Ascending aorta (tissue), 2 donors: ENCODE results near the gene SYK. TPM values are rescaled to one million over a fixed set of nuclear protein-coding genes. Genes with fewer than 3 reads are reported as not detected.
"Not testable (repeated sequence)": the region's sequence is repeated elsewhere in the genome, so short reads cannot be mapped to it uniquely, and the experiment has no call there.

Source experiments
- DNase-seq, 2 donors: peaks; one replicate each; pipeline ENCODE4 v3.0.0-alpha.2; 2019; ENCODE audit warnings: low spot score in 2 of 2
- H3K27ac ChIP-seq, 2 donors: fragments of 200-600 bp; sonication (generic); one replicate each; pipeline ENCODE4 v1.5.1; 2016 to 2017; ENCODE audit warnings: mild to moderate bottlenecking in 1 of 2
- H3K27me3 ChIP-seq: fragments of 200-600 bp; sonication (generic); one replicate; pipeline ENCODE4 v1.5.1; 2017
- H3K36me3 ChIP-seq, 2 donors: fragments of 200-600 bp; sonication (generic); one replicate each; pipeline ENCODE4 v1.5.1; 2016
- H3K4me1 ChIP-seq, 2 donors: fragments of 200-600 bp; sonication (generic); one replicate each; pipeline ENCODE4 v1.5.1; 2016 to 2017; ENCODE audit warnings: mild to moderate bottlenecking in 1 of 2
- H3K4me3 ChIP-seq, 2 donors: fragments of 200-600 bp; sonication (generic); one replicate each; pipeline ENCODE4 v1.5.1; 2016 to 2017; ENCODE audit warnings: mild to moderate bottlenecking in 1 of 2
- H3K9me3 ChIP-seq, 2 donors: fragments of 200-600 bp; sonication (generic); one replicate each; pipeline ENCODE4 v1.5.1; 2016
- intact Hi-C: fragments of 100-400 bp; cut with DNase I; formaldehyde crosslinking; loops from one replicate; pipeline ENCODE4 v1.15.1; 2023
- total RNA-seq: library from RNA; depleted of rRNA; stranded (reverse); fragments of >200 nt; gene quantifications from one replicate; pipeline ENCODE4 v1.1.0, GENCODE V29; 2016
- TF ChIP-seq, protein P1 (sequence below), 3 experiments: fragments of 200-600 bp in 2 of 3; fragments of 450-650 bp in 1 of 3; sonication (generic) in 2 of 3; IDR thresholded peaks; one replicate each; pipeline ENCODE4 v1.5.1; 2016 to 2019; ENCODE audit warnings: antibody characterized with exemption in 3 of 3, mild to moderate bottlenecking in 1 of 3, moderate library complexity in 1 of 3

The SYK gene
- total RNA-seq, 1 donor from 2014 or later = 3.2 TPM

DNA sequence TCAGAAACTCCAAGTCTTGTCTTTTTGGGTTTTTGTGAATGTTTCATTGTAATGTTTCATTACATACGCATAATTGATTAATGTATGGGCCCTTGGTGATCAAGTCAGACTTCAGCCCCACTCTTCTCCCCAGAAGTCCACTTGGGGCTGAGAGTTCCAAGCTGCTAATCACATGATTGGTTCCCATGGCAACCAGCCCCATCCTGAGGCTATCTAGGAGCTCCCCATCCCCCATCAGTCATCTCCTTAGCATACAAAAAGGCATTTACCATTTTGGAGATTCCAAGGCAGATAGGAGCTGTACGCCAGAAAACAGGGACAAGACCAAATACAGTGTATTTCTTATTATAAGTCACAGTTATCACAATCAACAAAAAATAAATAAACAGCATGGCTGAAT lies 22.9 kb upstream of the SYK start:
- H3K27ac ChIP-seq = no peak overlapping the region
- H3K27me3 ChIP-seq = no peaks in the 10 kb centered on the region
- no peak overlapping the region for H3K4me3 ChIP-seq
- no peak for DNase-seq
- H3K36me3 ChIP-seq = no peaks in the 10 kb centered on the region
- intact Hi-C loops = no loop called here
- TF ChIP-seq, protein P1, sequence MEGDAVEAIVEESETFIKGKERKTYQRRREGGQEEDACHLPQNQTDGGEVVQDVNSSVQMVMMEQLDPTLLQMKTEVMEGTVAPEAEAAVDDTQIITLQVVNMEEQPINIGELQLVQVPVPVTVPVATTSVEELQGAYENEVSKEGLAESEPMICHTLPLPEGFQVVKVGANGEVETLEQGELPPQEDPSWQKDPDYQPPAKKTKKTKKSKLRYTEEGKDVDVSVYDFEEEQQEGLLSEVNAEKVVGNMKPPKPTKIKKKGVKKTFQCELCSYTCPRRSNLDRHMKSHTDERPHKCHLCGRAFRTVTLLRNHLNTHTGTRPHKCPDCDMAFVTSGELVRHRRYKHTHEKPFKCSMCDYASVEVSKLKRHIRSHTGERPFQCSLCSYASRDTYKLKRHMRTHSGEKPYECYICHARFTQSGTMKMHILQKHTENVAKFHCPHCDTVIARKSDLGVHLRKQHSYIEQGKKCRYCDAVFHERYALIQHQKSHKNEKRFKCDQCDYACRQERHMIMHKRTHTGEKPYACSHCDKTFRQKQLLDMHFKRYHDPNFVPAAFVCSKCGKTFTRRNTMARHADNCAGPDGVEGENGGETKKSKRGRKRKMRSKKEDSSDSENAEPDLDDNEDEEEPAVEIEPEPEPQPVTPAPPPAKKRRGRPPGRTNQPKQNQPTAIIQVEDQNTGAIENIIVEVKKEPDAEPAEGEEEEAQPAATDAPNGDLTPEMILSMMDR (IDR thresholded peaks at IDR 0.05) = no peak
- H3K9me3 ChIP-seq = no peaks in the 10 kb centered on the region
- H3K4me1 ChIP-seq = no peaks in the 10 kb centered on the region

DNA sequence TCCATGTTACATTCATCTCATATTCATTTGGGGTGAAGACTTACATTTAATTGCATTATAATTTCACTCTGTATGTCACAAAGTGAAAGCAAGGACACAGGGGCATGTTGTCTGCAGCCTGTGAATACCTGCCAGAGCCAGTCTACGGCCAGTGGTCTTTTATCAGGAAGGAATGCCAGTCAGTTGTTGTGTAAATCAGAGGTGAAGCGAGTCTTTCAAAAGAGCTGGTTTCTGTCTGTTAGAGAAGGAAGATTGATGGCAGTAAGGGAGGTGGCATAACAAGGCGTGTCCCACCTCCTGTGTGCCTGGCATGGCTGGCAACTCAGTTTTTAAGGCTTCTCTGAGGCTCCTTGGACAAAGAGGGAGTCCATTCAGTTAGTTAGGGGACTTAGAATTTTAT lies 18.1 kb upstream of the SYK start:
- no peaks in the 10 kb centered on the region for H3K9me3 ChIP-seq
- H3K27me3 ChIP-seq = no peaks in the 10 kb centered on the region
- H3K36me3 ChIP-seq = no peaks in the 10 kb centered on the region
- intact Hi-C loops = no loop called here
- no peaks in the 10 kb centered on the region for H3K4me1 ChIP-seq
- H3K4me3 ChIP-seq = no peak overlapping the region
- H3K27ac ChIP-seq = no peak overlapping the region
- no peak for DNase-seq
- TF ChIP-seq, protein P1 (IDR thresholded peaks at IDR 0.05) = no peak

DNA sequence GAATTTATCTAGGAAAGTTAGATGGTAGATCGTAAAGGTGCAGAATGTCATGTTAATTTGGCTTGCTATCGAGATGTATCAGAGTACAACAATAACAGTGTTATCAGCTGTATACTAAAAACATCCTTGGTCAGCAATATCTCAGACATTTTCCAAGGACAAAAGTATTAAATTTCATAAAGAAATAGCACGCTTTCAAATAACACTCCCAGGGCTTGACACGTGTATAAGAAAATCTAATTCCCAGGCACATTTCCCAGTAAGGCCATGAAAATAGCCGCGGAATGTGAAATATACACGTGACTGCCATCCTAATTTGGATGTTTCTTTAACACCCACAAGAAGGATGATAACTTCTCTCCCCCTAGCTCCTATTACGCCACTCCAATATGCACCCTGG lies 17.7 kb upstream of the SYK start:
- no peak overlapping the region for H3K4me3 ChIP-seq
- no peaks in the 10 kb centered on the region for H3K36me3 ChIP-seq
- TF ChIP-seq, protein P1 (IDR thresholded peaks at IDR 0.05) = no peak
- H3K9me3 ChIP-seq = no peaks in the 10 kb centered on the region
- intact Hi-C loops = no loop called here
- H3K27ac ChIP-seq = no peak overlapping the region
- DNase-seq = no peak
- no peaks in the 10 kb centered on the region for H3K27me3 ChIP-seq
- H3K4me1 ChIP-seq = no peaks in the 10 kb centered on the region

DNA sequence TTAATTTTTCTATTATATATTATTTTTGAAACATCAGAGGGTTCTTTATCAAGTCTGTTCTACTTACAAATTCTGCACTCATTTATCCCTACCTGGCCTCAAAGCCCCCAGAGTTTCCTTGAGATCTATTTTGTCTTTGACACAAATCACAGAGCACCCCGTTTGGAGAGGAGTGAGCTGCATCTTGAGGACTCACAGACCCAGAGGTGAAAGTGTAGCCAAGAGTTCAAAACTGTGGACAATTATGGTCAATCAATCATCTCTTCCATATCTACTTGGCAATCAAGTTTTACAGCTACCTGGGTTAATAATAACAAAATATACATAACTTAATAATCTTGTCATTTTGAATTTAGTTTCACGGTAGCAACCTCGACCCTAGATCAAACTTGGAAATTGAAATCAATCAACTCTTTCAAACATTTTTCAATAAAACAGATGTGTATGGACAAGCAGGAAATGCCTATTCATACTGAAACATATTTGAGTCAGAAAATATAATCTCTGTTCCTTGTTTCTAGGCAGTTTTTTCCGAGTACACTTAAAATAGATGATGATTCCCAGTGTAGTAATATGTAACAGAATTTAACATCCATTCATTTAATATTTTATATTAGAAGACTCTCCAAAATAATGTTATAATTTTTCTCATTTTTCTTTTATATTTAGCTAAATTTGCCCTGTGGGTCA lies 13.7 kb upstream of the SYK start:
- Histone ChIP-seq H3K9me3 (no peaks in the 10 kb centered on the region), H3K36me3 (no peaks in the 10 kb centered on the region), H3K27ac (no peak overlapping the region), H3K4me1 (no peaks in the 10 kb centered on the region), H3K27me3 (no peaks in the 10 kb centered on the region), H3K4me3 (no peak overlapping the region)
- TF ChIP-seq, protein P1 (IDR thresholded peaks at IDR 0.05) = no peak
- no peak for DNase-seq
- intact Hi-C loops = no loop called here

DNA sequence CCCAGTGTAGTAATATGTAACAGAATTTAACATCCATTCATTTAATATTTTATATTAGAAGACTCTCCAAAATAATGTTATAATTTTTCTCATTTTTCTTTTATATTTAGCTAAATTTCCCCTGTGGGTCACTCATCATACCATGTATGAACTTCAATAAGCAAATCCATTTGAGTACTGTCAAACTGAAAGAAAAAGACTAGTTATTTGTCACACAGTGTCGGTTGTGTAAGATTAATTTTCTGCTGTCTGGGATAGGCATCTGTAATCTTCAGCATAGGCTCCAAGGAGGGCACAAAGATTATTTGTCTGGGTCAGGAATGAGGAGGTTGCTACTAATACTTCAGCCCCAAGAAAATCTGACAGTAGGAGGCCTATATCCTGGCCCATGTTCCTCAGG lies 13.1 kb upstream of the SYK start:
- H3K4me3 ChIP-seq, H3K36me3 ChIP-seq, DNase-seq, H3K27ac ChIP-seq, intact Hi-C loops, H3K27me3 ChIP-seq, H3K9me3 ChIP-seq, H3K4me1 ChIP-seq: not testable (repeated sequence)

DNA sequence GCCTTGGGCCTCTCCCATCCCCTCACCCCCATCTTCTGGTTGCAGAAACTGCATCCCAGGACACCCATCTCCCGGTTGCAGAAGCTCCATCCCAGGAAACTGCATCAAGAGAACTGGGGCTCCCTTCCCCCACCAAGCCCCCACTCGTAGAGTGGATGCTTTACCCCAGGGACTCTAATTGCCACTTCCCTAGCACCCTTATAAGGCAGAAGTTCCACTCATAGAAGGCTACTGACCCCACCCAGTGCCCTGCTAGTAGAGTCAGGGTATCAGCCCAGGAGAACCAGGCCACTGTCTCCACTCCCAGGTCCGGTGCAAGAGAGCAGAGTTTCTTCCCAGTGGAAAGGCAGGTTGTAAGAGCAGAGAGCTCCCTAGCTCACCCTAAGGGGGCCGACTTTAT lies 12.2 kb upstream of the SYK start:
- H3K4me1 ChIP-seq = no peaks in the 10 kb centered on the region
- TF ChIP-seq, protein P1 (IDR thresholded peaks at IDR 0.05) = no peak
- no peak for DNase-seq
- H3K36me3 ChIP-seq = no peaks in the 10 kb centered on the region
- H3K4me3 ChIP-seq = no peak overlapping the region
- H3K9me3 ChIP-seq = no peaks in the 10 kb centered on the region
- intact Hi-C loops = no loop called here
- H3K27ac ChIP-seq = no peak overlapping the region
- H3K27me3 ChIP-seq = no peaks in the 10 kb centered on the region
